Upper lobe of left lung (tissue), 4 donors: Measurements from ENCODE around the gene PNPLA6.

Experiments
- POLR2AphosphoS5 ChIP-seq, 2 donors: sonication (generic); formaldehyde crosslinking; IDR thresholded peaks; one replicate each; pipeline ENCODE4 v1.5.1; 2017; ENCODE audit warnings: antibody characterized with exemption in 2 of 2
- TF ChIP-seq, protein P1 (sequence below), 6 experiments: fragments of 450-650 bp in 4 of 6; fragments of 200-600 bp in 2 of 6; sonication (generic) in 2 of 6; IDR thresholded peaks; one replicate each; pipeline ENCODE4 v1.5.1; 2016 to 2019; ENCODE audit warnings: antibody characterized with exemption in 6 of 6

DNA sequence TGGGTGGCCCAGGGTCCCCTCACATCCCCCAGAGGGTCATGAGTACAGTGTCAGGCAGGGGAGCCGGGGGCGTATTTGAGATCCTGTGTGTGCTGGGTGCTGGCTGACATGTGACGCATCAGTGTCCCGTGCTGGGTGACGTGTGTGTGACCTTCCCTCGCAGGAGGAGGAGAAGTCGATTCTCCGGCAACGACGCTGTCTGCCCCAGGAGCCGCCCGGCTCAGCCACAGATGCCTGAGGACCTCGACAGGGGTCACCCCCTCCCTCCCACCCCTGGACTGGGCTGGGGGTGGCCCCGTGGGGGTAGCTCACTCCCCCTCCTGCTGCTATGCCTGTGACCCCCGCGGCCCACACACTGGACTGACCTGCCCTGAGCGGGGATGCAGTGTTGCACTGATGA is 25.8 kb downstream of the PNPLA6 start:
- TF ChIP-seq, protein P1, sequence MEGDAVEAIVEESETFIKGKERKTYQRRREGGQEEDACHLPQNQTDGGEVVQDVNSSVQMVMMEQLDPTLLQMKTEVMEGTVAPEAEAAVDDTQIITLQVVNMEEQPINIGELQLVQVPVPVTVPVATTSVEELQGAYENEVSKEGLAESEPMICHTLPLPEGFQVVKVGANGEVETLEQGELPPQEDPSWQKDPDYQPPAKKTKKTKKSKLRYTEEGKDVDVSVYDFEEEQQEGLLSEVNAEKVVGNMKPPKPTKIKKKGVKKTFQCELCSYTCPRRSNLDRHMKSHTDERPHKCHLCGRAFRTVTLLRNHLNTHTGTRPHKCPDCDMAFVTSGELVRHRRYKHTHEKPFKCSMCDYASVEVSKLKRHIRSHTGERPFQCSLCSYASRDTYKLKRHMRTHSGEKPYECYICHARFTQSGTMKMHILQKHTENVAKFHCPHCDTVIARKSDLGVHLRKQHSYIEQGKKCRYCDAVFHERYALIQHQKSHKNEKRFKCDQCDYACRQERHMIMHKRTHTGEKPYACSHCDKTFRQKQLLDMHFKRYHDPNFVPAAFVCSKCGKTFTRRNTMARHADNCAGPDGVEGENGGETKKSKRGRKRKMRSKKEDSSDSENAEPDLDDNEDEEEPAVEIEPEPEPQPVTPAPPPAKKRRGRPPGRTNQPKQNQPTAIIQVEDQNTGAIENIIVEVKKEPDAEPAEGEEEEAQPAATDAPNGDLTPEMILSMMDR (IDR thresholded peaks at IDR 0.05): no peak
- no peak for TF ChIP-seq POLR2AphosphoS5 (IDR thresholded peaks at IDR 0.05)
